ENCODE data around the gene UROC1.
"Not testable (repeated sequence)": the region's sequence is repeated elsewhere in the genome, so short reads cannot be mapped to it uniquely, and the experiment has no call there.

The UROC1 gene

GRCh38 chr3:126539558-126540250 lies 22.1 kb upstream of the UROC1 start:
- Histone ChIP-seq H3K9ac (ENCODE audit: low read depth in 1 of 2, low read length in 2 of 2) (no peak overlapping the region), H3K27ac (ENCODE audit: low read depth, low read length) (no peak overlapping the region), H3K27me3 (ENCODE audit: control insufficient read depth in 1 of 2, insufficient read depth in 2 of 2, low read length in 2 of 2) (peaks cover 0 to 3% of the 10 kb centered on the region in 2 donors), H3K36me3 (ENCODE audit: control insufficient read depth in 1 of 2, insufficient read depth in 2 of 2, low read length in 2 of 2) (no peaks in the 10 kb centered on the region), H3K9me3 (ENCODE audit: control insufficient read depth in 1 of 2, low read length in 2 of 2) (no peaks in the 10 kb centered on the region), H3K4me3 (ENCODE audit: low read depth in 1 of 2, low read length in 2 of 2) (no peak overlapping the region), H3K4me1 (ENCODE audit: control insufficient read depth in 1 of 2, insufficient read depth in 2 of 2, low read length in 2 of 2) (no peaks in the 10 kb centered on the region)

GRCh38 chr3:126538966-126539365 lies 21.4 kb upstream of the UROC1 start:
- Histone ChIP-seq H3K4me1 (ENCODE audit: control insufficient read depth in 1 of 2, insufficient read depth in 2 of 2, low read length in 2 of 2) (no peaks in the 10 kb centered on the region), H3K9ac (ENCODE audit: low read depth in 1 of 2, low read length in 2 of 2) (no peak overlapping the region), H3K36me3 (ENCODE audit: control insufficient read depth in 1 of 2, insufficient read depth in 2 of 2, low read length in 2 of 2) (no peaks in the 10 kb centered on the region), H3K27ac (ENCODE audit: low read depth, low read length) (no peak overlapping the region), H3K9me3 (ENCODE audit: control insufficient read depth in 1 of 2, low read length in 2 of 2) (no peaks in the 10 kb centered on the region), H3K4me3 (ENCODE audit: low read depth in 1 of 2, low read length in 2 of 2) (no peak overlapping the region), H3K27me3 (ENCODE audit: control insufficient read depth in 1 of 2, insufficient read depth in 2 of 2, low read length in 2 of 2) (peaks cover 0 to 3% of the 10 kb centered on the region in 2 donors)

- H3K36me3 ChIP-seq (ENCODE audit: control insufficient read depth in 1 of 2, insufficient read depth in 2 of 2, low read length in 2 of 2), result no peaks in the 10 kb centered on the region
- no peaks in the 10 kb centered on the region for H3K4me1 ChIP-seq (ENCODE audit: control insufficient read depth in 1 of 2, insufficient read depth in 2 of 2, low read length in 2 of 2)
- H3K4me3 ChIP-seq (ENCODE audit: low read depth in 1 of 2, low read length in 2 of 2), result no peak overlapping the region
- H3K9ac ChIP-seq (ENCODE audit: low read depth in 1 of 2, low read length in 2 of 2), result no peak overlapping the region
- H3K27ac ChIP-seq (ENCODE audit: low read depth, low read length), result no peak overlapping the region
- H3K9me3 ChIP-seq (ENCODE audit: control insufficient read depth in 1 of 2, low read length in 2 of 2), result no peaks in the 10 kb centered on the region
- H3K27me3 ChIP-seq (ENCODE audit: control insufficient read depth in 1 of 2, insufficient read depth in 2 of 2, low read length in 2 of 2), result peaks cover 0 to 3% of the 10 kb centered on the region in 2 donors
Measured at GRCh38 chr3:126538316-126538715, 20.7 kb upstream of the UROC1 start.

GRCh38 chr3:126537730-126538281 lies 20.2 kb upstream of the UROC1 start:
- H3K27me3 ChIP-seq (ENCODE audit: control insufficient read depth in 1 of 2, insufficient read depth in 2 of 2, low read length in 2 of 2), result peaks cover 0 to 3% of the 10 kb centered on the region in 2 donors
- no peak overlapping the region for H3K9ac ChIP-seq (ENCODE audit: low read depth in 1 of 2, low read length in 2 of 2)
- no peaks in the 10 kb centered on the region for H3K9me3 ChIP-seq (ENCODE audit: control insufficient read depth in 1 of 2, low read length in 2 of 2)
- no peaks in the 10 kb centered on the region for H3K4me1 ChIP-seq (ENCODE audit: control insufficient read depth in 1 of 2, insufficient read depth in 2 of 2, low read length in 2 of 2)
- no peak overlapping the region for H3K4me3 ChIP-seq (ENCODE audit: low read depth in 1 of 2, low read length in 2 of 2)
- no peaks in the 10 kb centered on the region for H3K36me3 ChIP-seq (ENCODE audit: control insufficient read depth in 1 of 2, insufficient read depth in 2 of 2, low read length in 2 of 2)
- H3K27ac ChIP-seq (ENCODE audit: low read depth, low read length), result no peak overlapping the region

GRCh38 chr3:126537116-126537729 lies 19.6 kb upstream of the UROC1 start:
- no peak overlapping the region for H3K4me3 ChIP-seq (ENCODE audit: low read depth in 1 of 2, low read length in 2 of 2)
- H3K9ac ChIP-seq (ENCODE audit: low read depth in 1 of 2, low read length in 2 of 2), result no peak overlapping the region
- H3K27ac ChIP-seq (ENCODE audit: low read depth, low read length), result no peak overlapping the region
- H3K27me3 ChIP-seq (ENCODE audit: control insufficient read depth in 1 of 2, insufficient read depth in 2 of 2, low read length in 2 of 2), result peaks cover 0 to 3% of the 10 kb centered on the region in 2 donors
- H3K36me3 ChIP-seq (ENCODE audit: control insufficient read depth in 1 of 2, insufficient read depth in 2 of 2, low read length in 2 of 2), result no peaks in the 10 kb centered on the region
- H3K9me3 ChIP-seq (ENCODE audit: control insufficient read depth in 1 of 2, low read length in 2 of 2), result no peaks in the 10 kb centered on the region
- H3K4me1 ChIP-seq (ENCODE audit: control insufficient read depth in 1 of 2, insufficient read depth in 2 of 2, low read length in 2 of 2), result no peaks in the 10 kb centered on the region

- H3K4me3 ChIP-seq (ENCODE audit: low read depth in 1 of 2, low read length in 2 of 2), result no peak overlapping the region
- no peak overlapping the region for H3K9ac ChIP-seq (ENCODE audit: low read depth in 1 of 2, low read length in 2 of 2)
- H3K27me3 ChIP-seq (ENCODE audit: control insufficient read depth in 1 of 2, insufficient read depth in 2 of 2, low read length in 2 of 2), result peaks cover 0 to 3% of the 10 kb centered on the region in 2 donors
- H3K9me3 ChIP-seq (ENCODE audit: control insufficient read depth in 1 of 2, low read length in 2 of 2), result no peaks in the 10 kb centered on the region
- no peaks in the 10 kb centered on the region for H3K4me1 ChIP-seq (ENCODE audit: control insufficient read depth in 1 of 2, insufficient read depth in 2 of 2, low read length in 2 of 2)
- no peak overlapping the region for H3K27ac ChIP-seq (ENCODE audit: low read depth, low read length)
- no peaks in the 10 kb centered on the region for H3K36me3 ChIP-seq (ENCODE audit: control insufficient read depth in 1 of 2, insufficient read depth in 2 of 2, low read length in 2 of 2)
Measured at GRCh38 chr3:126536126-126536525, 18.6 kb upstream of the UROC1 start.

GRCh38 chr3:126535636-126536035 lies 18.1 kb upstream of the UROC1 start:
- Histone ChIP-seq H3K27me3 (ENCODE audit: control insufficient read depth in 1 of 2, insufficient read depth in 2 of 2, low read length in 2 of 2) (peaks cover 0 to 3% of the 10 kb centered on the region in 2 donors), H3K27ac (ENCODE audit: low read depth, low read length) (no peak overlapping the region), H3K9ac (ENCODE audit: low read depth in 1 of 2, low read length in 2 of 2) (no peak overlapping the region), H3K4me3 (ENCODE audit: low read depth in 1 of 2, low read length in 2 of 2) (no peak overlapping the region), H3K4me1 (ENCODE audit: control insufficient read depth in 1 of 2, insufficient read depth in 2 of 2, low read length in 2 of 2) (no peaks in the 10 kb centered on the region), H3K9me3 (ENCODE audit: control insufficient read depth in 1 of 2, low read length in 2 of 2) (no peaks in the 10 kb centered on the region), H3K36me3 (ENCODE audit: control insufficient read depth in 1 of 2, insufficient read depth in 2 of 2, low read length in 2 of 2) (no peaks in the 10 kb centered on the region)

GRCh38 chr3:126534716-126535115 lies 17.1 kb upstream of the UROC1 start:
- not testable (repeated sequence) for H3K4me1 ChIP-seq (ENCODE audit: control insufficient read depth in 1 of 2, insufficient read depth in 2 of 2, low read length in 2 of 2); H3K27ac ChIP-seq (ENCODE audit: low read depth, low read length); H3K27me3 ChIP-seq (ENCODE audit: control insufficient read depth in 1 of 2, insufficient read depth in 2 of 2, low read length in 2 of 2); H3K9ac ChIP-seq (ENCODE audit: low read depth in 1 of 2, low read length in 2 of 2); H3K9me3 ChIP-seq (ENCODE audit: control insufficient read depth in 1 of 2, low read length in 2 of 2); H3K36me3 ChIP-seq (ENCODE audit: control insufficient read depth in 1 of 2, insufficient read depth in 2 of 2, low read length in 2 of 2); H3K4me3 ChIP-seq (ENCODE audit: low read depth in 1 of 2, low read length in 2 of 2)

GRCh38 chr3:126533506-126533905 lies 15.9 kb upstream of the UROC1 start:
- H3K27me3 ChIP-seq (ENCODE audit: control insufficient read depth in 1 of 2, insufficient read depth in 2 of 2, low read length in 2 of 2), result peaks cover 0 to 3% of the 10 kb centered on the region in 2 donors
- no peaks in the 10 kb centered on the region for H3K9me3 ChIP-seq (ENCODE audit: control insufficient read depth in 1 of 2, low read length in 2 of 2)
- peaks cover 0 to 8% of the 10 kb centered on the region in 2 donors for H3K4me1 ChIP-seq (ENCODE audit: control insufficient read depth in 1 of 2, insufficient read depth in 2 of 2, low read length in 2 of 2)
- H3K36me3 ChIP-seq (ENCODE audit: control insufficient read depth in 1 of 2, insufficient read depth in 2 of 2, low read length in 2 of 2), result no peaks in the 10 kb centered on the region
- H3K27ac ChIP-seq (ENCODE audit: low read depth, low read length), result no peak overlapping the region
- H3K4me3 ChIP-seq (ENCODE audit: low read depth in 1 of 2, low read length in 2 of 2), result no peak overlapping the region
- H3K9ac ChIP-seq (ENCODE audit: low read depth in 1 of 2, low read length in 2 of 2), result no peak overlapping the region

GRCh38 chr3:126531051-126531330 lies 13.4 kb upstream of the UROC1 start:
- Histone ChIP-seq H3K4me3 (ENCODE audit: low read depth in 1 of 2, low read length in 2 of 2) (no peak overlapping the region), H3K9ac (ENCODE audit: low read depth in 1 of 2, low read length in 2 of 2) (no peak overlapping the region), H3K9me3 (ENCODE audit: control insufficient read depth in 1 of 2, low read length in 2 of 2) (no peaks in the 10 kb centered on the region), H3K27ac (ENCODE audit: low read depth, low read length) (no peak overlapping the region), H3K36me3 (ENCODE audit: control insufficient read depth in 1 of 2, insufficient read depth in 2 of 2, low read length in 2 of 2) (no peaks in the 10 kb centered on the region), H3K4me1 (ENCODE audit: control insufficient read depth in 1 of 2, insufficient read depth in 2 of 2, low read length in 2 of 2) (peaks cover 0 to 11% of the 10 kb centered on the region in 2 donors), H3K27me3 (ENCODE audit: control insufficient read depth in 1 of 2, insufficient read depth in 2 of 2, low read length in 2 of 2) (peaks cover 0 to 3% of the 10 kb centered on the region in 2 donors)

Measured in duodenal mucosa (tissue), 2 donors.